ENCODE data around the gene PGS1.
"Not testable (repeated sequence)": the region's sequence is repeated elsewhere in the genome, so short reads cannot be mapped to it uniquely, and the experiment has no call there.

Gene PGS1

GRCh38 chr17:78448356-78448993 lies 70.0 kb downstream of the PGS1 start:
- DNase-seq (ENCODE audit: low read depth) = no peak

- DNase-seq (ENCODE audit: low read depth) = no peak
These were observed 71.6 kb downstream of the PGS1 start for GRCh38 chr17:78449983-78450595.

GRCh38 chr17:78450696-78451345 lies 72.4 kb downstream of the PGS1 start:
- no peak for DNase-seq (ENCODE audit: low read depth)

GRCh38 chr17:78451753-78452152 lies 73.3 kb downstream of the PGS1 start:
- DNase-seq (ENCODE audit: low read depth) = no peak

GRCh38 chr17:78454346-78454745 lies 75.9 kb downstream of the PGS1 start:
- DNase-seq (ENCODE audit: low read depth) = no peak

- no peak for DNase-seq (ENCODE audit: low read depth)
These were observed 79.6 kb downstream of the PGS1 start for GRCh38 chr17:78458091-78458490.

- DNase-seq (ENCODE audit: low read depth) = no peak
These were observed 80.4 kb downstream of the PGS1 start for GRCh38 chr17:78458736-78459335.

- DNase-seq (ENCODE audit: low read depth) = no peak
These were observed 81.2 kb downstream of the PGS1 start for GRCh38 chr17:78459696-78460095.

- no peak for DNase-seq (ENCODE audit: low read depth)
These were observed 81.8 kb downstream of the PGS1 start for GRCh38 chr17:78460176-78460675.

- DNase-seq (ENCODE audit: low read depth) = no peak
These were observed 82.7 kb downstream of the PGS1 start for GRCh38 chr17:78460951-78461798.

- no peak for DNase-seq (ENCODE audit: low read depth)
These were observed 83.3 kb downstream of the PGS1 start for GRCh38 chr17:78461799-78462053.

- DNase-seq (ENCODE audit: low read depth) = no peak
These were observed 83.7 kb downstream of the PGS1 start for GRCh38 chr17:78462148-78462547.

- DNase-seq (ENCODE audit: low read depth) = not testable (repeated sequence)
These were observed 87.8 kb downstream of the PGS1 start for GRCh38 chr17:78466109-78466785.

GRCh38 chr17:78466786-78467715 lies 88.6 kb downstream of the PGS1 start:
- no peak for DNase-seq (ENCODE audit: low read depth)

- no peak for DNase-seq (ENCODE audit: low read depth)
These were observed 89.9 kb downstream of the PGS1 start for GRCh38 chr17:78468366-78468765.

- DNase-seq (ENCODE audit: low read depth) = no peak
These were observed 91.0 kb downstream of the PGS1 start for GRCh38 chr17:78469443-78469842.

GRCh38 chr17:78471635-78472034 lies 93.2 kb downstream of the PGS1 start:
- no peak for DNase-seq (ENCODE audit: low read depth)

GRCh38 chr17:78472035-78472905 lies 93.8 kb downstream of the PGS1 start:
- DNase-seq (ENCODE audit: low read depth) = no peak

- DNase-seq (ENCODE audit: low read depth) = no peak
These were observed 95.6 kb downstream of the PGS1 start for GRCh38 chr17:78473951-78474613.
